Dedifferentiated amniotic fluid mesenchymal stem cell (primary cell): ENCODE results near the gene CNTNAP5.

Experiments
- DNase-seq: peaks from one replicate; pipeline ENCODE4 v3.0.0-alpha.2; 2016; ENCODE audit errors: extremely low spot score

The CNTNAP5 gene

DNA sequence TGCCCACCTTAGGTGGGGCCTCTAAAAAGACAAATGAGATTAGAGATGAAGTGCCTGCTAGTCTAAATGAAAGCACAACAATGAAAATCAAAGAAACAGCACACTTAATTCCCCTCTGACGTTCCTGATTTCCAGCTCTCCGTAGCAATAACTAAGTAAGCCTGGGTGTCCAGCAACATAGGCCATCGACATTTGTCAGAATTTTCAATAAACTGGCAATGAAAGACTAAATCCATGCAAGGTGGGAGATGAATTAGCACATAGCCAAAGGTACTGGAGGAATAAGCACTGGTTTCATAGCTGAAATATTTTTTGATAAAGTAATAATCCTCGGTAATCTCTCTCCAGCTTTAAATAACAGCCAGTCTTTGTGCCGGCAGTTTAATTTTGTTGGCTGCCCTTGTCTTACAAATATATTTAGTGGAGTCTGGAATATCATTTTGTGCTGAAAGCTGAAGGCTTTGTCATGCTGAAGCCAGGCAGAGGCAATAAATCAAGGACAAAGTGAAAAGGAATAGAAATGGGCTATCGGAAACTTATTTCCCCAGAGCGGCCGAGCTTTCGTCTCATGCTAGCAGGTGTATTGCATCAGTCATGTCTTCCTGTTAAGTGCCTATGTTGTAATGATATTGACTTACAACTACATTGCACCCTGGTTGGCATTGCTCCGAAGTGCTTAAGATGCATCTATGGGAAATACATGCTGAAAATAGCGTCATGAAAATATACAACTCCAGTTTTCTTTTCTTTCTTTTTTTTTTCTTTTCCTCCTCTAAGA lies 790.1 kb downstream of the CNTNAP5 start:
- DNase-seq = no peak

DNA sequence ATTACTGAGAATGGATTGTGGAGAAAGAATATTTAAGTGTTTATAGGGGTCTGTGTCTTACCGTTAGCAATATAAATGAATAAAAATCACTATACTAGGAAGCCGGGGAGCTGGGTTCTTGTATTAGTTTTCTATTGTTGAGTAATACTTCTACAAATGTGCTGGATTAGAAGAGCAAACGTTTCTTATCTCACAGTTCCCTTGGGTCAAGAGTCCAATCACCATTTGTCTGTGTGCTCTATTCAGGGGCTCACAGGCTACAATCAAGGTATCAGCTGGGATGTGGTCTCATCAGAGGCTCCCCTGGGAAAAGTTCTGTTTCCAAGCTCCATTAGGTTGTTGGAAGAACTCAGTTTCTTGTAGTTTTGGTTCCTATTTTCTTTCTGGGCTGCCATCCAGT lies 790.9 kb downstream of the CNTNAP5 start:
- no peak for DNase-seq

DNA sequence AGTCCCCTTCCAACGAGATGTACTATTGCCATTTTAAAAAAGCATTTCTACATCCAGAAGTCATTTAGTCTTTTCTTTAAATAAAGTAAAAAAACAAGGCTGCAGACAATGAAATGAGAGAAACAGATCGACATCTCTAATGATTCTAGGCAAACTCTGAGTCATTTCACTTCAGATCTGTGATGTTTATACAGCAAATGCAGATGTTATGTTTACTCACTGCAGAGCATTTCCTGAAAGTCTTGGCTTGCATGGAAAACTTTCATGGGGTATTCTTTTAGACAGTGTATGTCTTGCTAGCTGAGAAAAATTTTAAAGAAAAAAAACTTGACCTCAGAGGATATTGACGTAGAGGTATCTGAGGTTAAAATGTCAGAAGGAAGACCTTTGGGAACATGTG lies 797.4 kb downstream of the CNTNAP5 start:
- DNase-seq = no peak

DNA sequence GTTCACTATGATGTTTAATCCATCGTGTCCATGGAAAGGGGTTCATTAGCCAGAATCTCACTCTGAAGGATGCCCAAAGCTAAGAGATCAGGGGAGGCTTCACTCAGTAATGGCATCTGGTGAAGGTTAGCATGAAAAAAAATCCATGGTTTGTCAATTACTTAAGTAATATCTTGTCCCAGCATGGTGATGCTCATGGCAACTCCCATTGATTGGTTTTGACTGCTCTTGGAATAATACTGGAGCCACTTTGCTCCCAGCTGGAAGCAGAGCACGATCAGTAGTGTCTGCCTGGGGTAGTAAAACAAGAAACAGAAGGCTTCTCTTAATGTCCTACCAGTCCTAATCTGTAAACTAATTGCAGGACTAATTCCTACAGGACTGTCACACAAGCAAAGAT lies 799.4 kb downstream of the CNTNAP5 start:
- DNase-seq = no peak

DNA sequence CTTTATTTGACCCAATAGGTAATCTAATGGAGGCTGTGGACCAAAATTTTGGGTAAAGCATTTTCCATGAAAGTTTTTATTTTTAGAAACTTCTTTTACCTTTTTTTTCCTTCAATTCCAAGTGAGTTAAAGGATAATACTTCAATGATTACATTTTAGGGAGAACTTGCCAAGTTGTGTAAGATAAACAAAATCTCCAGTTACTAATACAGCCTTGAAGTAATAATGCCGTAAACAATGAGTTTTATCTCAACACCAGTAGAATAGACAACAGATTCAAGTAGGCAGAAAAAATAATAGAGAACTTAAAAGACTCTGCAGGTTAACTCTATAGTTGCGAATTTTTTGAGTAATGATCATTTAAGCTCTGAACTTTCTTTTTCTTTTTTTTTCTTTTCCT lies 807.4 kb downstream of the CNTNAP5 start:
- no peak for DNase-seq

DNA sequence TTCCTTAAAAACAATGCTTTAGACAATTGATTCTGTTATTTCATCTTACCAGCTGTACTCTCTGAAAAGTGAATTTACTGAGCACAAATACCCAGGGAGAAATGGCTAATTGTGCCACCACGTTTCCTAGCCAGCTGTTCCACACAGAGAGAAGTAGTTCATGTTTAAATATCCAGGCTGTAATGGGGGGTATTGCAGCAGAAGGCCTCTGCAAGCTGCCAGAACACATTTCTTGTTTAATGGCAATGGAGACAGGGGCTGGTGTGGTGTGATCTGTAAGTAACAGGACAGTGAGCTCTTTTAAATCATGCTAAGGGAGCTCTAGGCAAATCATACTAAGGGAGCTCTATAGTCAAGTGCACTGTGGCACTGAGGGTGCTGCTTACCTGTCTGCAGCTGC lies 809.2 kb downstream of the CNTNAP5 start:
- no peak for DNase-seq

DNA sequence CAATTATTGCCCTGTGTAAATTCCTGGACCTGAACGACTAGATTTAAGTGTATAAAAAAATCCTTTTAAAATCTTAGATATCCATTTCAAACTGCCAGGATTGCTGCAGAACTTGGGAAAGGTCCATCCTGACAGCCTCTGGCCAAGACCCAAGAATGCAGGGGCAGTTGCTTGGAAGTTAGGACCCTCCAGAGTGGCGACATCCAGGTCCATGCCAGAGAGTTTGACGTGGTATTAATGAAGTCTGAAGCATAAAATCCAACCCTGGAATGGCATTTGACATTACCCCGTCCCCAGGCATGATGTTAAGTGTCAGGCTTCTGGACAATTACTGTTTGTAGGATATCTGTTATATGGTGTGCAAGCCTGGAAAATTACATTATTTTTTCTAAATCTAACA lies 810.2 kb downstream of the CNTNAP5 start:
- DNase-seq = no peak

DNA sequence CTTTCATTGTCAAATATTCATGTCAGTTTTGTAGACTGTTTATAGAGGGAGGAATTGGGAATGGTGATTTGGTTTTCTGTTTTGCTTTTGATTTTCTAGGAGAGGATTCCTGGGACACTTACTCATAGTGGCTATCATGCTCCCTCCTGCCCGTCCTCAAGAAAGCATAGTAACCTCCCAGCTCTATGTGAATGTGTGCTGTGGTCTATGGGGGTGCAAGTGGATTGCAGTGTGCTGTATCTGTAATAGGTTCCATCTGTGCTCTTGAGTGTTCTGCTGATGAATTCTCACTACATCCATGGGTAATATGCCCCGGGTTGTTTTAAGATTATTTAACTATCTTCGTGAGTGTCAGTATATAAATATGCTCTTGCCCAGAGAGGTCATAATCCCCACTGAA lies 811.3 kb downstream of the CNTNAP5 start:
- no peak for DNase-seq

DNA sequence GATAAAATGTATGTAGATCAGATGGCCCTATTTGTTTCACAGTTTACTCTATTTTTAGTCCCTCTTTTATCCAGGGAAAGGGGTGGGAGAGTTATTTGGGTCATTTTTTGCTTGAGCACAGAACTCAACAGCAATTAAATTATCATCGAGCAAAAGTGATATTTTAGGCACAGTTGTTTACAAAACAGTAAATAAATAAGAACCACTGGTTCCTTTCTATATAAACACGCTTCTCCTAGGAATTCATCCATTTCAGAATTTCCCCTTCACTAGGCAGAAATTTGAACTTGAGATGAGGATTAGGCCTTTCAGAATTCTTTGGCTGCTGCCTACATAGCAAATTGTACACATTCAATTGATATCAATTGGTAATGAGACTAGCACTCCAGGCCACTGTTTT lies 812.4 kb downstream of the CNTNAP5 start:
- DNase-seq = no peak

DNA sequence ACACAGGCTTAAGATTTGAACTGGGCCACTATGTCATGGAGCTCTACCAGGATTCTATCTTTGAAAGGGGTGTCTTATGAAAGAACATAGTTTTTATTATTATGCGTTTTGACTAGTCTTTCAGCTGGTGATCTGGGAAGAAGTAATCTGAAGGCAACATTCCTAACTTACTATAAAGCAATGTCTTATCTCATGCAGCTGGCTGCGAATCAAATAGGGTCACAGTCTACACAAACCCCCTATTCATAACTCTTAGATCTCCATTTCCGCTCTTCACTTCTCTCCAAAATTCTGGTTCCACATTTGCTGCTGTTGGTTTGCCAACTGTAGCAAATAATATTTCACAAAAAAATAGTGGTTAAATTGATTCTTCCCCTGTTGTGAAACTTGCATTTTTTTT lies 813.3 kb downstream of the CNTNAP5 start:
- DNase-seq = no peak

DNA sequence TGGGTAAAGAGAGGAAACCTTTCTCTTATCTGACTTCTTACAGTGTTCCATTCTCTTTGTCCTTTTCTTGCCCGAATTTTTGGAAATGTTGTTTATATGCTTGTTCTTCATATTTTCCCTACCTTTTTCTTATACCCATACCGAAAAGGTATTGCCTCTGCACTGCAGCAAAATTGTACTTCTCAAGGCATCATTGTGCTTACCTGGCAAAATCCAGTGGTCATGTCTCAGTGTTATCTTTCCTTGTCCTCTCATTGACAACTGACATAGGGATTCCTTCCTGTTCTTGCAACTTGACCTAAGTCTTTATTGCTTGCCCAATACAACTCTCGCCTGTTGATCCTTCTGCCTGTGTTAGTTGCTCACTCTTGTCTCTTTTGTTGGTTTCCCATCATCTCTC lies 842.2 kb downstream of the CNTNAP5 start:
- no peak for DNase-seq

DNA sequence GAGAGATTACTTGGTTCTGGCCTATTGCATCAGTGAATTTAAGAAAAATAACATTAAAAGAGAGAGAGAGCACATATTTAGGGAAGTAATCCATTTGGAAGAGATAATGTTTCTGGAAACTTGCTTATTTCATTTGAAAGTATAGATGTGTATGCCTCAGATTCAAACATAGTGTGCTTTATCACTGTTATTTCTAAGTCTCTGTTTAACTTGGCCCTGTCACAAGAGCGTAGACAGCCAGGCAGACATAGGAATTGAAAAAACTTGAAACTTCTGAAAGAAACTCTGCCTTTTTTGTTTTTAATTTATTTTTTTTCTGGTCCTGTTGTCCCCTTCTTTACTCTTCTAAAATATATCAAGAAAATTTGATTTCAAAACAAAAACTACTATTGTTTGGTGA lies 849.1 kb downstream of the CNTNAP5 start:
- DNase-seq = no peak

DNA sequence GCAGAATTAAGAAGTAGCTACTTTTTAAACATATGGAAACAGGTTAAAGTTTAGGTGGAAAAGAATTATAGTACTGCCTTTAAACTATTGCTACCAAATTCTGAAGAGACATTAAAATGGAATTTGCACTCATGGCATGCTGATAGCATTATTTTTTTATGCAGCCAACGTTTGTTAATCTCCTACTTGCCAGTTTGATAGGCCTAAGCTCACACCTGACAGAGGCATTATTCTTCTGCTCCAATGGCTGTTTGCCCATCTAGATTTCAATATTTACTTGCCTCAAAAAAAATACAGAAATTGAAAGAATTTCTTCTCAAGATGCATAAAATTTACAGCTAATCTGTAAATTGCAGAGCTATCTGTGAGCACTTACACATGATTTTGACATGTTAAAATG lies 849.6 kb downstream of the CNTNAP5 start:
- DNase-seq = no peak

DNA sequence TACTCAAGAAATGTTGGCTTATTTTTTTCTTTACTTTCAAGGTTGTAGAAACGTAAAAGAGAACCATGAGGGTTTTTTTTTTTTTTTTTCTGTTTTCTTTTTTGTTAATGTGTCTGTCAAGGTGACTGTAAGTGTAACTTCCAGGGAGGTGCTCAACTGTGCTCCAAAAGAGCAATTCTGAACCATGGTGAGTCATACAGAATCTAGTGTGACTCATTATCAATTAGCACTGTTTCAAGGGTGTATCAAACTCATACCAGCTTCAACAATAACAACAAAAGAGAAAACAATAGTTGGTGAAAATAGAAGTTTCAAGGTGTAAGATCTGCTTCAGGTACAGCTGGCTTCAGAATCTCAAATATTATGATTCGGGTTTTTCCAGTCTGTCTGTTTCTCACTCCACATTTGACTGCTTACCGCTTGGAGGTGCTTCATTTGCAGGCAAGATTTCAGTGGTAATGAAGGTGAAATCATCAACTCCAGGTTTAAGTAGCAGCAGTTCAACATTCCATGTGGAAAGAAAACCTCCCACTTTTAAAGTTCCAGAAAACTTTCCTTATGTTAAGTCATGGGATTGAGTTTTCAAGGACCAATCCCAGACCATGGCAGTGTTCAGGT lies 850.6 kb downstream of the CNTNAP5 start:
- DNase-seq = no peak

DNA sequence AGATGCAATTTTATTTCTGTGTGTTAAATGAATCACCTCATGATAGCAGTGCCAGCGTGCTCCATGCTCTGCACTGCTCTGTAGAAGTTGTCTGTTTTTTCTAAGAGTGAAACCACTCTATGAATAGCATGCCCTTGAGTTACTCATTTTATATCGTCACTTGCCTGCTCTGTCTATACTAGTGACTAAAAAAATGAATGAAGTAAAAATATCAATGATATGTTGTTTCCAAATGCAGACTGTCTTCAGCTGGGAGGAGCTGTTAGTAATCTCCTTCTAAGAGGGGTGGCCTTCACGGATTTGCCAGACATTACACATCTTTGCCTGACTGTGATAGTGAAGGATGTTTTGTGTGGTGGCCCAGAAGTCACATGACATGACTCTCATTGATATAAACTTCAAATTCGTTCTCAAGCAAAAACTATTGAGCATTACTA lies 852.1 kb downstream of the CNTNAP5 start:
- no peak for DNase-seq

DNA sequence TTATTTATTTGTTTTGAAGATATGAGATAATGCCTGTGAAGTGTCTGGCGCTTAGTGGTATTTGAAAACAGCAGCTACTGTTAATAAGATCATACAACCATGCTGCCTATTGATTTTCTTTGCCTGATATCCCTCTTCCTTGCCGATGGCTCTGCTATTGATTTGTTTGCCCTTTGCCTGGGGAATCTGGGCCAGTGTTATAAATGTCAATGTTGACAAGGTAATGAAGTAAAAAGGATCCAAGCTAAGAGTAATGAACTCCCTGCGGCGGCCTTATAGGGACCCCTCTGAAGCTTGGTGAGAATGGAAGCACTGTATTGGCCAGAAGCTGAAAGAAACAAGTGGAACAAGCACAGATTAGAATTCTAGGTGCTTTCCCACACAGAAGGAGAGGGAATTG lies 854.6 kb downstream of the CNTNAP5 start:
- DNase-seq = no peak

DNA sequence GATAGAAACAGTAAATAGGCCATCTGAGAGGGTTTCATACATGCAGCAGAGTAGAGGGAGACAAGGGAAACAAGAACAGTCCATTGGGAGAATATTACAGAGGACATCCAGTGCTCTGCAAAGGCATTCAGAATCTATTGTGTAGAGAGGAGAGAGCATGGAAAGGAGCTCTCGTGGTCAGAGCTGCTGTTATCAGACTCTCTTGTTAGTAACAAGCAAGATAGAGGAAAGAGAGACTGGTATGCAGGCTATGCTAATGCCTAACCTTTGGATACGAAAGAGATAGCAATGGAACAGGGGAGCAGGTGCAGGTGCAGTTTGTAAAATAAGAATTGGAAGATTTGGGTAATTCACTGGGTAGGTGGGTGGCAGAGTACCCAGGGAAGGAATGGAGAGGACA lies 855.9 kb downstream of the CNTNAP5 start:
- DNase-seq = no peak

DNA sequence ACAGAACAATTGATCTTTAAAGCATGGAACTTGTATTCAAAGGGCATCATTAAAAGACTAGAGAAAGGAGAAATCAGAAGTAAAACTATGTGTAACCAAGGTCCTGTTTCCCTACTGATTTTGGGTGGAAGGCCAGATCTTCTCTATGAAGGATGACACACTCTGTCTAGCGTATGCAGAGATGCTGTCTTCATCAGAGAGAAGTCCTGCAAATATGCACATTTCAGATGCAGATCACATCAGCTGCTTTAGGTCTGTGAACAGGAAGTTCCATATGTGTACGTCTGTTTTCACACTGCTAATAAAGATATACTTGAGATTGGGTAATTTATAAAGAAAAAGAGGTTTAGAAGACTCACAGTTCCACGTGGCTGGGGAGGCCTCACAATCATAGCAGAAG lies 857.3 kb downstream of the CNTNAP5 start:
- DNase-seq = no peak

DNA sequence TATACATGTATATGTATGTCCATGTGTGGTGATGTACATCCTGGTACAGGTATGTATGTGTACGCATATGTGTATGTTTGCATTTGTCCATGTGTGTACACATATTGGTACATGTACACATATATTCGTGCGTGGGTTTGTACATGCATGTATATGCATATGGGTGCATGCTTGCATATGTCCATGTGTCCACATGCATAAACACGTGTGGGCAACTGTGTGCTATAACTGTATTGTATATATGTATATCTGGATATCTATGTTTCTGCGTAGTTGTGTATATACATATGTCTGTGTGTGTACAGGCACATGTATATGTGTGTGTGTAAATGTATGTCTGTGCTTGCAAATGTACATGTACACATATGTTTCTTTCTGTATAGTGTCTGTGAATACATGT lies 858.5 kb downstream of the CNTNAP5 start:
- no peak for DNase-seq

DNA sequence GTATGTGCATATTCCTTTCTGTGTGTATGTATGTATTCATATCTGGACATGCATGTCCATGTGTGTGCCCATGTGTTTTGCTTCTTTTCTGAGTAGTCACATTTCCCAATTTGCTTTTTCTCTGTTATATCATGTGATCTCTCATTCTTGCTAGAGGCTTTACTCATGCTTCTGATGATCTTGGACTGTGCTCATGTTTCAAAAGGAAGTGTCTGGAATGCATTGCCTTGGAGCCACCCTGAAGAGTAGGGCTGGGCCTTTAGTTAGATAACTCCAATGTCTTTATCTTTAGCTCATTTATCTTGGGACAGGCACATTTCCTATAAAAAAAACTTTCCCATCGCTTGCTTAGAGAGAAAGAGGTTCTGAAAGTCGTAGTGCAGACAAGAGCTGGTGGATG lies 859.2 kb downstream of the CNTNAP5 start:
- DNase-seq = no peak

DNA sequence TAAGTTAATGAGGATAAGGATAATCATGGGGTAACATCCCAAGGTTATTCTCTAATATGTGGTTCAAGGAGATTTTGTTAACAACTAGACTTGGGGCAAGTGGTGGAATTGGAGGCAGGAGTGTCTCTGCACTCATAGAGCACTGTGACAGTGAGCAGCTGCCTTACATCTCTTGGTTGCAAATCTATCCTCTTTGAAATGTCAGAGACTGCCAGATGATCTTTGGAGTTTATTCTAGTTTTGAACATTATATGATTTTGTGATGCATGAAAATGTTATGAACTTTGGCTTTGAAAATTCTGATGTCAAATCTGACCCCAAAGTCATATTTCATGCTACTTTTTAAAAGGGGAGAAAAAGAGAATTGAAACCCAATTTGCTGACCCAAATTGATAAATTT lies 861.1 kb downstream of the CNTNAP5 start:
- no peak for DNase-seq

DNA sequence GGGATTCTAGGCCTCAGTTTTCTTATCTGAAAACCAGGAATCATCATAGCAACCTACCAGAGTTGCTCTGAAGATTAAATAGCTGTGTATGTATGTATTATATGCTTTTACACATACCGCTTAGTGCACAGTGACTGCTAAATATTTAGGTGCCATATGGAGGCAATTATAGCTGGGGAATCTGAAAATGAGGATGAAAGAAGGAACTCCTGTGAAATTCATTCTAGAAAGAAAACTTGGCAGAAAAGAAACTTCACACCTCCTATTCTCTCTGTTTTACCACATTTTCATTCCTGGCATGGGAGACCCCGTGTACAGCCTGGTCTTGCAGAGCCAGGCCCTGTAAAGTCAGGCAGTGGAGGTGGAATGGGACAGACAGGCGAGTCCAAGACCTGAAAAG lies 862.4 kb downstream of the CNTNAP5 start:
- no peak for DNase-seq

DNA sequence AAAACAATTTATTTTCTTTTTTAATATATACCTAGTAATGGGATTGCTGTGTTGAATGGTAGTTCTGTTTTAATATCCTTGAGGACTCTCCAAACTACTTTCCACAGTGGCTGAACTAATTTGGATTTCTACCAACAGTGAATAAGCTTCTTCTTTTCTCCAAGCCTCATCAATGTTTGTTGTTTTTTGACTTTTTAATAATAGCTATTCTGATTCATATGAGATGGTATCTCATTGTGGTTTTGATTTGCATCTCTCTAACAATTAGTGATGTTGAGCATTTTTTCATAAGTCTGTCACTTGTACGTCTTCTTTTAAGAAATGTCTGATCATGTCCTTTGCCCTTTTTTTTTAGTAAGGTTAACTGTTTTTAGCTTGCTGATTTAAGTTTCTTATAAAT lies 863.3 kb downstream of the CNTNAP5 start:
- no peak for DNase-seq

DNA sequence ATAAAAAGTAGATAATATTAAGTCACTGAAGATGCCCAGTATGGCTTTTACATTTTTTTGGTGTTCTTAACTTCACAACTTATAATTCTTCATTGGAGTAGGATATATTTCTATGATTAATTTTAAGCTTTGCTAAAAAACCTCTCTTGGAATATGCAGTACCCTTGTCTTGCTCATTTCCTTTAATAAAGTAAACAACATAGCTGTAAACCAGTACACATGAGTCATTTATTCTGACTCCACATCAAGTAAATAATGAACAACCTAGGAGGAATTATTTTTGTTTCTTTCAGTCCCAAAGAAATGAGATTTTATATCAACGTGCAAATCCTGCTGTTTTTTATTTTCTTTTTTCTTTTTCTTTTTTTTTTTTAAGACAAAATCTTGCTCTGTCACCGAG lies 869.1 kb downstream of the CNTNAP5 start:
- no peak for DNase-seq
